H9 (cell line): ENCODE data around the gene ETFB. TPM values are rescaled to one million over a fixed set of nuclear protein-coding genes. Genes with fewer than 3 reads are reported as not detected.

Experiments used
- DNase-seq: peaks from one replicate; pipeline ENCODE4 v3.0.0-alpha.2; 2017
- H2AFZ ChIP-seq: one replicate; pipeline ENCODE4 v1.6.1; 2013; ENCODE audit warnings: mild to moderate bottlenecking, low read length, control low read depth, moderate library complexity
- H2AK5ac ChIP-seq: 2 replicates; pipeline ENCODE4 v1.6.1; 2013; ENCODE audit warnings: low read length, control low read depth, mixed read lengths; ENCODE audit not compliant: insufficient read length
- H2BK120ac ChIP-seq: one replicate; pipeline ENCODE4 v1.6.1; 2013; ENCODE audit warnings: low read depth, mild to moderate bottlenecking, low read length, control low read depth, inconsistent platforms; ENCODE audit not compliant: poor library complexity, severe bottlenecking
- H2BK12ac ChIP-seq: 2 replicates; pipeline ENCODE4 v1.6.1; 2013; ENCODE audit warnings: low read length, control low read depth, mixed read lengths, low read depth; ENCODE audit not compliant: insufficient read length
- H2BK15ac ChIP-seq: 2 replicates; pipeline ENCODE4 v1.6.1; 2013; ENCODE audit warnings: low read depth, low read length, control low read depth
- H2BK20ac ChIP-seq: one replicate; pipeline ENCODE4 v1.6.1; 2013; ENCODE audit warnings: low read depth, mild to moderate bottlenecking, low read length, control low read depth, inconsistent platforms; ENCODE audit not compliant: poor library complexity, severe bottlenecking
- H2BK5ac ChIP-seq: 2 replicates; pipeline ENCODE4 v1.6.1; 2013; ENCODE audit warnings: low read length, control low read depth, mixed read lengths; ENCODE audit not compliant: insufficient read length
- H3K14ac ChIP-seq: 2 replicates; pipeline ENCODE4 v1.6.1; 2013; ENCODE audit warnings: low read length, control low read depth; ENCODE audit not compliant: insufficient read depth
- H3K18ac ChIP-seq: 2 replicates; pipeline ENCODE4 v1.6.1; 2013; ENCODE audit warnings: low read depth, mild to moderate bottlenecking, mixed read lengths, low read length, control low read depth; ENCODE audit not compliant: insufficient read length
- H3K23ac ChIP-seq: 2 replicates; pipeline ENCODE4 v1.6.1; 2013; ENCODE audit warnings: low read length, control low read depth, mixed read lengths, low read depth; ENCODE audit not compliant: insufficient read length
- H3K23me2 ChIP-seq: 2 replicates; pipeline ENCODE4 v1.6.1; 2013; ENCODE audit warnings: low read depth, mild to moderate bottlenecking, mixed read lengths, low read length, control low read depth; ENCODE audit not compliant: insufficient read length, poor library complexity, severe bottlenecking
- H3K27ac ChIP-seq: 2 replicates; pipeline ENCODE4 v1.5.1; 2013; ENCODE audit warnings: low read length, control low read depth, mixed read lengths, low read depth; ENCODE audit not compliant: insufficient read length
- H3K27me3 ChIP-seq: 2 replicates; pipeline ENCODE4 v1.6.1; 2013; ENCODE audit warnings: low read length, control low read depth, inconsistent platforms; ENCODE audit not compliant: insufficient read depth
- H3K4ac ChIP-seq: 2 replicates; pipeline ENCODE4 v1.6.1; 2013; ENCODE audit warnings: low read depth, mild to moderate bottlenecking, control low read depth, inconsistent platforms, low read length, moderate library complexity
- H3K4me1 ChIP-seq: 2 replicates; pipeline ENCODE4 v1.6.1; 2013; ENCODE audit warnings: low read length, control low read depth, inconsistent platforms; ENCODE audit not compliant: insufficient read depth
- H3K4me2 ChIP-seq: 2 replicates; pipeline ENCODE4 v1.6.1; 2013; ENCODE audit warnings: low read length, control low read depth, mixed read lengths; ENCODE audit not compliant: insufficient read length, insufficient read depth
- H3K56ac ChIP-seq: 2 replicates; pipeline ENCODE4 v1.6.1; 2013; ENCODE audit warnings: low read depth, mild to moderate bottlenecking, mixed read lengths, low read length, control low read depth; ENCODE audit not compliant: insufficient read length
- H3K79me1 ChIP-seq: 2 replicates; pipeline ENCODE4 v1.6.1; 2013; ENCODE audit warnings: low read depth, mild to moderate bottlenecking, moderate library complexity, low read length, control low read depth, inconsistent platforms; ENCODE audit not compliant: insufficient read depth, poor library complexity, severe bottlenecking
- H3K79me2 ChIP-seq: 2 replicates; pipeline ENCODE4 v1.6.1; 2013; ENCODE audit warnings: low read length, control low read depth, inconsistent platforms; ENCODE audit not compliant: insufficient read depth
- H3K9ac ChIP-seq: 2 replicates; pipeline ENCODE4 v1.6.1; 2013; ENCODE audit warnings: low read length, control low read depth, mixed read lengths; ENCODE audit not compliant: insufficient read length; ENCODE audit errors: extremely low read depth
- H3K9me3 ChIP-seq: one replicate; pipeline ENCODE4 v1.6.1; 2013; ENCODE audit warnings: low read depth, low read length, inconsistent platforms; ENCODE audit not compliant: control insufficient read depth
- H3T11ph ChIP-seq: one replicate; pipeline ENCODE4 v1.6.1; 2013; ENCODE audit warnings: mild to moderate bottlenecking, low read length, control low read depth, inconsistent platforms
- H4K20me1 ChIP-seq: one replicate; pipeline ENCODE4 v1.6.1; 2013; ENCODE audit not compliant: control insufficient read depth, insufficient read length, insufficient read depth
- H4K5ac ChIP-seq: 2 replicates; pipeline ENCODE4 v1.6.1; 2013; ENCODE audit warnings: low read depth, mild to moderate bottlenecking, mixed read lengths, low read length, control low read depth; ENCODE audit not compliant: insufficient read length
- H4K8ac ChIP-seq: replicated peaks from 2 replicates; pipeline ENCODE4 v1.6.1; 2013; ENCODE audit warnings: low read length, control low read depth, mixed read lengths, low read depth; ENCODE audit not compliant: insufficient read length
- H4K91ac ChIP-seq: 2 replicates; pipeline ENCODE4 v1.6.1; 2013; ENCODE audit warnings: low read depth, mild to moderate bottlenecking, moderate library complexity, mixed read lengths, low read length, control low read depth; ENCODE audit not compliant: insufficient read length
- H3K27ac Mint-ChIP-seq, 3 experiments: 2 replicates in 2 of 3; 3 replicates in 1 of 3; pipeline ENCODE4 v1.8.0; 2020 to 2021; ENCODE audit warnings: mixed read lengths in 3 of 3, mild to moderate bottlenecking in 1 of 3, moderate library complexity in 1 of 3
- H3K27me3 Mint-ChIP-seq: 2 replicates; pipeline ENCODE4 v1.8.0; 2021; ENCODE audit warnings: low read depth, mild to moderate bottlenecking, moderate library complexity, mixed read lengths
- H3K36me3 Mint-ChIP-seq, 3 experiments: 2 replicates in 2 of 3; 3 replicates in 1 of 3; pipeline ENCODE4 v1.8.0; 2020 to 2021; ENCODE audit warnings: low read depth in 3 of 3, mixed read lengths in 3 of 3; ENCODE audit not compliant: insufficient read depth in 1 of 3
- H3K4me1 Mint-ChIP-seq, 2 experiments: 2 replicates each; pipeline ENCODE4 v1.8.0; 2020; ENCODE audit warnings: mixed read lengths in 2 of 2
- H3K4me3 Mint-ChIP-seq, 2 experiments: 2 replicates in 1 of 2; 3 replicates in 1 of 2; pipeline ENCODE4 v1.8.0; 2020 to 2021; ENCODE audit warnings: mild to moderate bottlenecking in 2 of 2, mixed read lengths in 2 of 2, moderate library complexity in 1 of 2
- H3K9me3 Mint-ChIP-seq, 2 experiments: 2 replicates in 1 of 2; 3 replicates in 1 of 2; pipeline ENCODE4 v1.8.0; 2020; ENCODE audit warnings: mild to moderate bottlenecking in 2 of 2, mixed read lengths in 2 of 2, moderate library complexity in 1 of 2
- CTCF ChIP-seq: fragments of 200-600 bp; sonication (generic); conservative IDR thresholded peaks from 3 replicates; pipeline ENCODE4 v1.8.0; 2021; ENCODE audit warnings: antibody characterized with exemption, mild to moderate bottlenecking
- WGBS: extraction: QIAGEN DNeasy Blood & Tissue Kit; methylation state at CpG from one replicate; pipeline ENCODE4 v1.1.7; 2013; ENCODE audit warnings: missing lambda C conversion rate, low lambda C conversion rate, mixed read lengths; ENCODE audit not compliant: insufficient read length; ENCODE audit errors: extremely low coverage; 5-methylcytosine and 5-hydroxymethylcytosine counted together
- total RNA-seq: library from RNA; stranded (reverse); gene quantifications from 2 replicates; pipeline ENCODE4 v1.2.1, GENCODE V29; 2021

Gene ETFB
- total RNA-seq, 1 experiment from 2014 or later, result 49.4 TPM

- Histone ChIP-seq H3K14ac (peak within 1 kb of the TSS; percentile 47), H3K23me2 (peaks cover 5% of the 10 kb centered on the region), H3K79me2 (no peaks in the 10 kb centered on the region), H4K8ac (no peak within 1 kb of the TSS), H3T11ph (no peak within 1 kb of the TSS), H3K4me1 (peaks cover 4% of the 10 kb centered on the region; the same call in 1 of the 2 replicates), H3K27ac (no peak within 1 kb of the TSS), H3K27me3 (no peaks in the 10 kb centered on the region), H2BK5ac (no peak within 1 kb of the TSS), H2BK120ac (no peak within 1 kb of the TSS), H2AK5ac (no peak within 1 kb of the TSS), H2AFZ (no peak within 1 kb of the TSS), H3K18ac (no peak within 1 kb of the TSS), H3K23ac (no peak within 1 kb of the TSS), H2BK20ac (no peak within 1 kb of the TSS), H4K91ac (no peak within 1 kb of the TSS), H3K9ac (no peak within 1 kb of the TSS), H2BK15ac (no peak within 1 kb of the TSS), H3K56ac (no peak within 1 kb of the TSS), H3K4ac (no peak within 1 kb of the TSS), H3K4me2 (peak within 1 kb of the TSS; percentile 54), H4K5ac (no peak within 1 kb of the TSS), H4K20me1 (no peaks in the 10 kb centered on the region), H3K79me1 (no peaks in the 10 kb centered on the region), H2BK12ac (no peak within 1 kb of the TSS), H3K9me3 (no peaks in the 10 kb centered on the region)
- Mint-ChIP-seq H3K9me3 (peaks cover 11% of the 10 kb centered on the region in 2 experiments; a peak in 4 of 5 replicates), H3K27ac (peak within 1 kb of the TSS in 2 of 3 experiments; percentile 4 to 81; a peak in 2 of 7 replicates), H3K4me1 (peaks cover 21 to 26% of the 10 kb centered on the region in 2 experiments), H3K4me3 (peak within 1 kb of the TSS; percentile 78 to 89), H3K27me3 (peaks cover 9% of the 10 kb centered on the region), H3K36me3 (peaks cover 4 to 13% (median 12%) of the 10 kb centered on the region in 3 experiments)
- WGBS, result no CpG with 5 or more reads among the region's 76 CpGs
- TF ChIP-seq CTCF, result no peak
- peak; percentile 71 for DNase-seq
Measured at GRCh38 chr19:51311351-51312257, 54.6 kb downstream of the ETFB start, which contains the start of gene IGLON5. TSS of gene IGLON5 (plus strand) at chr19:51311644. CDS start at chr19:51311848, 204 bp downstream.
